GM19463 (cell line): ENCODE results near the gene NTN1.
"Not testable (repeated sequence)": the region's sequence is repeated elsewhere in the genome, so short reads cannot be mapped to it uniquely, and the experiment has no call there.

Source experiments
- ATAC-seq: cut with Tn5 transposase; IDR thresholded peaks from one replicate; pipeline ENCODE4 v1.9.1; 2021; ENCODE audit warnings: mild to moderate bottlenecking, moderate library complexity; ENCODE audit not compliant: unreplicated experiment

NTN1 gene

DNA sequence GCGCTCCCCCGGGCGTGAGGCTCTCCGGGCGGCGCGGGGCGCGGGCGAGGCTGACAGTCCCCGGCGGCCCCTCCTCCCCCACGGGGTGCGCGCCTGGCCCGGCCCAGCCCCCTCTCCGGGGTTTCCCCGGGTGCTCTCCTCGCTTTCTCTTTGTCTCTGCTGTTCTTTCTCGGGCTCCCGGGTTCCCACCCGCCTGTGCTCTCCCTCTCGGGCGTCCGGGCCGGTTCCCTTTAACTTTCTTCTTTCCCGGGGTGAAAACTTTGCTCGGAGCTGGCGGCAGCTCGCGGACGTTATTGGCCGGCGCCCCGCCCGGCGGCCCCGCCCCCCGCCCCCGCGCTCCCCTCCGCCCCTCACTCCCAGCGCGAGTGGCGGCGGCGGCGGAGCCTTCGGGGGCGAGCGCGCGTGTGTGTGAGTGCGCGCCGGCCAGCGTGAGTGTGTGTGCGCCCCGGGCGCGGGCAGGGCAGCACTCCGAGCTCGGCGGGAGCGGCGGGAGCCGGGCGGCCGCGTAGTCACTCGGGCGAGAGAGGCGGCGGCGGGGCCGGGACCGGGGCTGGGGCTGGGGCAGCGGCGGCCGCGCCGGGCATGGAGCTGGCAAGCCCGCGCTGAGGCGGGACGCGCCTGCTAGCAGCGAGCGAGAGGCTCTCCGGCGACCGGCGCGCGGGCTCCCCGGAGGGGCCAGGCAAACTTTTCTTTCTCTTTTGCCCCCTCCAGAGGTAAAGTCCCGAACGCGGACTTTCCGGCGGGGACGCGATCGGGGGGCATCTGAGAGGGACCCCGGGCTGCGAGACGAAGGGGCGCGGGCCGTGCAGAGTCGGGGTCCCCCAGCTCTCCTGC, at the start of gene NTN1:
Gene NTN1, plus strand, starts transcription at position 353 of the 834 bp plus-strand sequence. CDS start 864 bp downstream, outside the sequence.
- peak; percentile 59 for ATAC-seq

DNA sequence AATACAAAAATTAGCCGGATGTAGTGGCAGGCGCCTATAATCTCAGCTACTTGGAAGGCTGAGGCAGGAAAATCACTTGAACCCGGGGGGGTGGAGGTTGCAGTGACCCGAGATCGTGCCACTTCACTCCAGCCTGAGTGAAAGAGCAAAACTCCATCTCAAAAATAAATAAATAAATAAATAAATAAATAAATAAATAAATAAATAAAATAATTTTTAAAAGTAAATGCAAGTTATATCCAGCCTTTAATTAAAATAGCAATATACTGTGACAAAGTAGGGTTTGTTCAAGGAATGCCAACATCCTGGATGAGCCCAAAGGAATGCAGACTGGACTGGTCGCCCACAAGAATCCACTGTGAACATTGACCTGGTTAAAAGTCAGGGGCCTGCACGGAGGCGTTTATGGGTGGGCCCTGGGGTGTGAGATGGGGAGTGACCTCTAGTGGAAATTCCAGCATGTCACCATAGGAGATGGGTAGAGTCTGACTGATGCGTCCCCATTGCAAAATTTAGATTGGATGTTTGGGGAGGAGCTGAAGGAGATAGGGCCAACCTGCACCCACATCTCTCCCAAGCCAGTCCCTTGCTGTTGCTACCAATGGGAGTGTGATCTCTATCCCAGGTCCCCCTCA, 46.1 kb upstream of the NTN1 start:
- no peak for ATAC-seq

- ATAC-seq, result no peak
These were observed 44.7 kb upstream of the NTN1 start for GRCh38 chr17:8976638-8977037.

DNA sequence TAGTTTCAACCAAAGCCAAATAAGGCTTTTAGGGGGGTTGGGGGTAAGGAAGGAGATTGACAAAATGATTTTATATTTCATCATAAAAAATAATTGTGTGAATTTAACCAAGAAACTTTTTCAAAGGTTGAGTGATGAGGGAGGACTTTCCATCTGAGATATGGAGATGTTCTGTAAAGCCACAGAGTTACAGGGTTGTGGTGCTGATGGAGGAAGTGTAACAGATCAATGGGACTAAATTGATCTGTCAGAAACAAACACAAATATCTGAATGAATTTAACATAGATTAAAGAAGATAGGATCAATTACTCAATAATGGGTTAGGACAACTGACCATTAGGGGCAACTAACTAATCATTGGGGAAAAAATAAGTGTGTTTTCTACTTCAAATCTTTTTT, 41.6 kb upstream of the NTN1 start:
- ATAC-seq, result no peak

DNA sequence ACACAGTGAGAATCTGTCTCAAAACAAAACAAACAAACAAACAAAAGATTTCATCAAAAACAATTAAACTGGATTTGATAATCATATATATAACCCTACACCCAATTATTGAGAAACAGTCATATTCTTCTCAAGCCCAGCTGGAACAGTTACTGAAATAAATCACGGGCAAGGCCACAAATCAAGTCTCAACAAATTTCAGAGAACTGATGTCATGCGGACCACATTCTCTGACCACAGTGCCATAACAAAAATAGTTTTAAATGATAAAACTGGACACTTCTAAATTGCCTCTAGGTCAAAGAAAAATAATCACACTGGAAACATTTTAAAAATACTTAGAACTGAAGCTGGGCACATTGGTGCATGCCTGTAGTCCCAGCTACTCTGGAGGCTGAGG, 39.9 kb upstream of the NTN1 start:
- ATAC-seq, result no peak

GRCh38 chr17:8984225-8984624, 37.1 kb upstream of the NTN1 start:
- ATAC-seq, result not testable (repeated sequence)

- ATAC-seq, result no peak
These were observed 36.1 kb upstream of the NTN1 start for GRCh38 chr17:8985054-8985701.

DNA sequence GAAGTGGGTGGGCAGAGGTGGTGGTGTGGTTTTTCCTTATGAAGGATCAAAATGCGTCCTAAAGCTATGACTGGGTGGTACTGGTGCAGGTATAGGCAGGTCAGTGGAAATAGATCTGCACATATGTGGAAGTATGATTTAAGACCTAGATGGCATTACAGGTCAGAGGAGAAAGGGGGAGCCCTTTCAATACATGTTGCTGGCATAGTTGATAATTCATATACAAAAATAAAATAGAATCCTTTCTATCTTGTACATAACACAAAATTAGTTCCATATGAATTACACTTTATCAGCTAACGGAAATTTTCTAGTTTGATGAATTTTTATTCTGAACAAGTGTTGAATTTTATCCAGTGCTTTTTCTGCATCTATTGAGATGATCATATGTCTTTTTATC, 35.0 kb upstream of the NTN1 start:
- no peak for ATAC-seq

- not testable (repeated sequence) for ATAC-seq
These were observed 32.9 kb upstream of the NTN1 start for GRCh38 chr17:8988263-8988935.

- ATAC-seq, result no peak
These were observed 29.6 kb upstream of the NTN1 start for GRCh38 chr17:8991514-8992285.

GRCh38 chr17:8994319-8994718, 27.0 kb upstream of the NTN1 start:
- no peak for ATAC-seq

- no peak for ATAC-seq
These were observed 25.6 kb upstream of the NTN1 start for GRCh38 chr17:8995711-8996110.

- ATAC-seq, result no peak
These were observed 23.2 kb upstream of the NTN1 start for GRCh38 chr17:8997994-8998628.

DNA sequence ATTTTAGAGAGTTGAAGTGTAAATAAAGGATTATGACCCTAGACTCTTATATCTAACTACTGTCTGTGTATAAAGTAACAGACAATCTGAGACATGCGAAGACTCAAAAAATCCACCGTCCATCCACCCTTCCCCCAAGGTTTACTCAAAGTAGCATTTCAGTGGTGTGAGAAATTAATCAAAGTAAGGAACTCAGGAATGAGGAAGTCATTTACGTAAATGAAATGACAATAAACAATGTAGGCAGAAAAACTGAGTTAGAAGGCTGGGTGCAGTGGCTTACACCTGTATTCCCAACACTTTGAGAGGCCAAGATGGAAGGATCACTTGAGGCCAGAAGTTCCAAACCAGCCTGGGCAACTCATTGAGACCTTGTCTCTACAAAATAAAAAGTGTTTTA, 19.8 kb upstream of the NTN1 start:
- ATAC-seq, result no peak

- no peak for ATAC-seq
These were observed 19.1 kb upstream of the NTN1 start for GRCh38 chr17:9002227-9002605.

DNA sequence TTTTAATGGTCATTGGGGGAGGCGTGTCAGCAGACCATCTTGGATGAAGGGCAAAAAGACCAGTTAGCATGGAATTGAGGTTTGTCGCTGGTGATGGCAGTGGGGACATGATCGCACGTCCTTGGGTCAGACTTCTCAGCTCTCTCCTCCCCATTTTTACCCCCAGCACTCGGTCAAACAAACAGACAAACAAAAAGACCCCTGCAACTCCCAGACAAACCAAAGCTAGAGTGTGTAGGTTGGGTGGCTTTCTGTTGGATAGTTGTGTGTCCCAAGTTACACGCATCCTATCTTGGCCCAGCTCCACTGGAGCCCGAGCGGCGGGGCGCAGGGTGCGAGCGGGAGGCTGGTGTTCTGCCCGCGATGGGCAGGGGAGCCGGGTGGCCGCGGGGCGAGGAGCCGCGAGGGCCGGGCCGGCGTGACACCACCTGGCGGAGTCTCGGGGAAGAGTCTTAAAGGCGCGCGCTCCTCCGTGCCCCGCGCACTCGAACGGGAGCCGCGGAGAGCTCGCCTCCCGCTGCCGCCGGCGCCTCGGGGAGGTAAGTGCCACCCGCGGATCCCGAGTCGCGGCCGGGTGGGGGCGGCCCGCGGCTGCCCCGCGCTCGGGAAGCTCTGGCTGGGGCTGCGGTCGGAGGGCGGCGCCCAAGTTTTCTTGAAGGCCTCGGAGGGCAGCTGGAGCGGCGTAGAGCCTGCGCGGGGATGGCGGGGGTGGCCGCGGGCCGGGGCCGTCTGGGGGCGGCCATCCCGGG, 18.5 kb upstream of the NTN1 start:
- ATAC-seq, result no peak

- no peak for ATAC-seq
These were observed 17.8 kb upstream of the NTN1 start for GRCh38 chr17:9003355-9004131.

GRCh38 chr17:9004132-9004960, 17.0 kb upstream of the NTN1 start:
- ATAC-seq, result no peak
